HG02678 (cell line): ENCODE results near the gene TENM4.
"Not testable (repeated sequence)": the region's sequence is repeated elsewhere in the genome, so short reads cannot be mapped to it uniquely, and the experiment has no call there.

Source experiments
- ATAC-seq: cut with Tn5 transposase; IDR thresholded peaks from one replicate; pipeline ENCODE4 v1.9.1; 2021; ENCODE audit warnings: mild to moderate bottlenecking, moderate library complexity; ENCODE audit not compliant: unreplicated experiment

The TENM4 gene

GRCh38 chr11:79221444-79222130, 219.2 kb downstream of the TENM4 start:
- ATAC-seq, result no peak

- no peak for ATAC-seq
Observed at GRCh38 chr11:79220171-79220570, 220.7 kb downstream of the TENM4 start.

- ATAC-seq, result no peak
Observed at GRCh38 chr11:79219186-79220045, 221.4 kb downstream of the TENM4 start.

- ATAC-seq, result no peak
Observed at GRCh38 chr11:79212741-79213190, 228.1 kb downstream of the TENM4 start.

- no peak for ATAC-seq
Observed at GRCh38 chr11:79209540-79210266, 231.1 kb downstream of the TENM4 start.

DNA sequence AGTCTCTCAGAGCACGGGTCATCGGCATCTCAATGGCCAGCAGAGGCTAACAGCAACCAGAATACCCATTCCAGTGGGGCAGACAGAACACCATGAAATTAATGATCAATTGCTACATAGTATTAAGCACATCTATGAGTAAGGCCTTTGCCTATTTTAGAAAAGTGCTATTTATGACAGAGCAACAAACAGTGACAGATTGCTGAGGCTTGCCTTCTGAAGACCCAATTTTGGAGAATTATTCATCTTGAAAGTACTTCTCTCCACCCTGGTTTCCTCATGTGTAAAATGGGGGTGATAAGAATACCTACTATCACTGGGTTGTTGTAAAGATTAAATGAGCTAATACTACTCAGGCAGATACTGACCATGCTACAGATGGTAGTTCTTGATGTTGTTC, 232.7 kb downstream of the TENM4 start:
- no peak for ATAC-seq

GRCh38 chr11:79206951-79207350, 233.9 kb downstream of the TENM4 start:
- no peak for ATAC-seq

GRCh38 chr11:79205786-79206185, 235.0 kb downstream of the TENM4 start:
- ATAC-seq, result no peak

DNA sequence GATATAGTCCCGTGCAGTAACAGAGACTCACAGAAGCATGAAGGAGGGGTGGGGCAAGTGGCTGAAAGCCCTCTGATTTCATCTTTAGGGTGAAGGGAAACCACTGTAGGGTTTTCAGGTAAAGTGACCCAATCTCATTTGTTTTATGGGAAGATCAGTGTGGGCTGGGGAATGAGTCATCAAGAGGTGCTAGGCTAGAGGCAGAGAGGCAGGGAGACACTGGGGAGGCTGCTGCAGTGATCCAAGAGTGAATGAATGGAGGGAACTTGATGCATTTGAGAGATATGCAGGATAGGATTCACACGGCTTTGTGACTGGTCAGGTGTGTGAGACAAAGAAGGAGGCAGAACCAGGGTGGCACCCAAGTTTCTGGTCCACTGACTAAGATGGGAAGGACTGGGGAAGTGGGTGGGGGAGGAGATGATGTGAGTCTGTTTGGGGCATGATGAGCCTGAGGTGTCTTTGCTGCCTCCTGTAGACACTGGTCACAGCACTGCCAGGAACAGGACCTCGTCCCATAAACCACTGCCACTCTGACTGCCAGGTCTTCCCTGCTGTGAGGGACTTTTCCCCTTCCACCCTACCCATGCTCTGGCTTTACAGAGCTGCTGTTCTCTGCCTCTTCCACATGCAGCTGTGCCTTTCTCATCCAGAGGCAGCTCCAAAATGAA, 239.0 kb downstream of the TENM4 start:
- ATAC-seq, result no peak

DNA sequence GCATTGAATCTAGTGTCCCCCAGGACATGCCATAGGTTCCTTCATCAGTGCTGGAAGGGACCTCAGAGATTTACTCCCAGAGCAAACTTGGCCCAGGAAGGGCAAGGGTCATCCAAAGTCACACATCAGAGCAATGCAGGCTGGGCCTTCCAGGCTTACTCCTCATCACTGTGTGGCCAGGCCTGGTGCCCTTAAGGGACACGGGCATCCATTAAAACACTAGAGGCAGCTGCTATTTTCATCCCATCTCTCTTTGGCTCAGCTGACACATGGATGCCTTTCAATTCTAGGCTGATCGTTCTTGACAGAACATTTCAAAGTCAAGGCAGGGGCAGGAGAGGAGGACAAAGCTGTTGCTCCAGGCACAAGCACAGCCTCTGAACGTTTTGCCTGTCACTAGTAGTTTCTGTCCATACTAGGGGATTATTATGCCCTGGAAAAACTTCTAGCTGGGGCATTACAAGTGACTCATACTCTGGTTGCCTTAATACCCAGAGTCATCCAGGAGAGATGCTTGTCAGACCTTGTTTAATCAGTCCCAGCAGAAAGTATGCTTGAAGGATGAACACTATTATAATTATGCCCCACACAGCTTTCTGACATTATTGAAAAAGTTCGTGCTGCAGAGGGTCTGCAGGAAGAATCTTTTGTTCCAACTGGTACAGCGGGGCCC, 240.3 kb downstream of the TENM4 start:
- ATAC-seq, result no peak

GRCh38 chr11:79199729-79200354, 241.0 kb downstream of the TENM4 start:
- no peak for ATAC-seq

DNA sequence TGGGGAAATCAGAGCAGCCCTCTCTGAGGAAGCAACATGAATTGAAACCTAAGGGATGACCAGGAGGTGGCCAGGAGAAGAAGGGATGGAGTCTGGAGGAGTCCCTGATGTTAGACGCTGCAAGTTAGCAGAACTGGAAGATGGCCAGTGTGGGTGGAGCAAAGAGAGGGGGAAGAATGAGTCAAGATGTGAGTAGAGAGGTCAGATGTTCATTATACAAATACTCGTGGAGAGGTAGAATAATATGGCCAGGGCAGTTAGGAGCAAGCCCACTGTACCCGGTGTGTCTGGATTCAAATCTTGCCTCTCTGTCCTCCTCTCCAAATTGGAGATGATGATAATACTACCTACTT, 242.0 kb downstream of the TENM4 start:
- ATAC-seq, result no peak

- ATAC-seq, result no peak
Observed at GRCh38 chr11:79198203-79198897, 242.5 kb downstream of the TENM4 start.

DNA sequence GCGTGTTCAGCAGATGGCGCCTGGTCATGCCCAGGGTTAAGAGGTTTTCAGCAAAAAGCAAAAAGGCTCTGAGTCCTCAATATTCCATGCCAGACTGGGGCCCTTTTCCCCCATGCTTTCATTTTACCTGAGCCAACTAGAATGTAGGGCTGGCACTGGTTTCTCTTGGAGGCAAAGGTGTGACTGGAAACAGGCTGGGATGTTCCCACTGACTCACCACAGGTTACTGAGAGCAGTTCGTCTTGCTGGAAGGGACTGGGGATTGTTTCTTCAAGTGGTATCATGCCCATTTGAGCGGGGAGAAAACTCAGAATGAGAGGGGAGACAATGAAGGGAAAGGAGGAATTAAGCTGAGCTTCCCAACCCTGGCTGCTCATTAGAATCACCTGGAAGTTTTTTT, 243.9 kb downstream of the TENM4 start:
- no peak for ATAC-seq

DNA sequence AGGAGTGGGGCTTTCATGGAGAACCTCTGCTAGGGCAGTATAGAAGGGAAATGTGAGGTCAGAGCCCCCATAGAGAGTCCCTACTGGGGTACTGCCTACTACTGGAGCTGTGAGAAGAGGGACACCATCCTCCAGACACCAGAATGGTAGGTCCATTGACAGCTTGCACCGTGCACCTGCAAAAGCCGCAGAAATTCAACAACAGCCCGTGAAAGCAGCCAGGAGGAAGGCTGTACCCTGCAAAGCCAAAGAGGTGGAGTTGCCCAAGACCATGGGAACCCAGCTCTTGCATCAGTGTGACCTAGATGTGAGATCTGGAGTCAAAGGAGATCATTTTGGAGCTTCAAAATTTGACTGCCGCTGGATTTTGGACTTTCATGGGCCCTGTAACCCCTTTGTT, 245.6 kb downstream of the TENM4 start:
- no peak for ATAC-seq

GRCh38 chr11:79193663-79194310, 247.0 kb downstream of the TENM4 start:
- no peak for ATAC-seq

DNA sequence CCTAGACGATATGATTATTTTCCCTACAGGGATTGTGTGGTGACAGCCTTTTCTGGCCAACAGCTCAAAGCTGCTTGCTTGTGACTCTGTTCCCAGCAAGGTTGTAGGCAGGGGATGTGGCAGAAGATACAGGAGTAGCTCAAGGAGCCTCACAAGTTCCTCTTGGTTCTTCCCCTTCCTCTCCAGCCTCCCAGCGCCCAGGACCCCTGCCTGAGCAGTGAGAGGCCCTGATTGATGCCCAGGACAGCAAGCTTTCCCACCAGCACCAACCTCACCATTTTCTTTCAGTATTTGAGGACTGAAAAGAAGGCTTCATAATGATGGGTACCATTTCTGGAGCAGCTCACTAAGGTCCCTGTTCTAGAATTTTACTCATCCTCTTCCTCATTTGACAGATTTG, 248.0 kb downstream of the TENM4 start:
- ATAC-seq, result no peak

DNA sequence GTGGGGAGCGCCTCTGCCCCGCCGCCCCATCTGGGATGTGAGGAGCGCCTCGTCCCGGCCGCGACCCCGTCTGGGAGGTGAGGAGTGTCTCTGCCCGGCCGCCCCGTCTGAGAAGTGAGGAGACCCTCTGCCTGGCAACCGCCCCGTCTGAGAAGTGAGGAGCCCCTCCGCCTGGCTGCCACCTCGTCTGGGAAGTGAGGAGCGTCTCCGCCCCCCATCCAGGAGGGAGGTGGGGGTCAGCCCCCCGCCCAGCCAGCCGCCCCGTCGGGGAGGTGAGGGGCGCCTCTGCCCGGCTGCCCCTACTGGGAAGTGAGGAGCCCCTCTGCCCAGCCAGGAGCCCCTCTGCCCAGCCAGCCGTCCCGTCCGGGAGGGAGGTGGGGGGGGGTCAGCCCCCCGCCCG, 249.1 kb downstream of the TENM4 start:
- not testable (repeated sequence) for ATAC-seq

- ATAC-seq, result not testable (repeated sequence)
Observed at GRCh38 chr11:79190553-79190952, 250.3 kb downstream of the TENM4 start.
